Smooth muscle cell of the coronary artery (primary cell): ENCODE results near the gene UBE2H. TPM values are rescaled to one million over a fixed set of nuclear protein-coding genes. Genes with fewer than 3 reads are reported as not detected.

ENCODE experiments used
- total RNA-seq: library from RNA; depleted of rRNA; stranded (reverse); fragments of >200 nt; gene quantifications from 2 replicates; pipeline ENCODE4 v1.2.3, GENCODE V29; 2014; ENCODE audit warnings: low replicate concordance

UBE2H gene
- total RNA-seq: 70.1 and 140 TPM in 2 replicates

DNA sequence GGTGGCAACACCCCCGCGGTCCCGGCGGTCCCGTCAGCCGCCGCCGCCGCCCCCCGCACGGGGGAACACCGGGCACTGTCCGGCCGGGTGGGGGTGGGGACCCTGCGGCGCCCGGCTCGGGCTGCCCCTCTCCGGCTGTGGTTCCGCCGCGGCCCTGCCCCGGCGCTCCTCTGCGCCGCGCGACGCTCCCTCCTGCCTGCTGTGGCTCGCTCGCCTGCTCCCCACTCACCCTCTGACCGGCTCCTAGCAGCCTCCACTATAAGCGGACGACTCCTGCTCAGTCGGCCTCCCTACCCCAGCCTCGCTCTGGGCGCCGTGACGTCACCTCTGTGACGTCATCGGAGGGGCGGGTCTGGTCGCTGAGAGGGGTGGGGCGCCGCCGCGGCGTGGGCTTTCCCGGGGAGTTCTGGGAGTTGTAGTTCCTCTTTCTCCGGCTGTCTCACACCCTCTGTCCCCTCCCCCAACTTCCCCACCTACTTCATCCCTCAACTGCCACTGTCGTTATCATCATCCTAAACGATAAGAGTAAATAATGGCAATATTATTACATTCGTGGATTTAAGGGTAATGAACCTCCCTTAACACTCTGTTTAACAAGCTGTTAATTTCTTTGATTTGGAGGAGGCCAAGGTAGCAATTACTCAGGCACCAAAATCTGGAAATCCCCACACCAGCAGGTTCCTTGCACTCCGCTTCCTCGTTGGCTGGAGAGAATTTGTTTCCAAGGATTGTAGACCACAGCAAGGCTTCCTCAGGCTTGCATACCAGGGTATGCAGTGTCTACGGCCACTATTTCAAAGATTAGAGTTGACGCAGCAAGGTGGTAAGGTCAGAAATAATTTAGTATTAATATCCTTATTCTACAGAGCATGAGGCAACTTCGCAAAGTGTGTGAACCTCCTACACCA, at the start of gene UBE2H:
Gene UBE2H (minus strand): TSS at position 308 of the 908 bp plus-strand sequence. CDS start 405 bp downstream, outside the sequence.

Other genes starting within 250 kb of the UBE2H start
- 11.0 and 13.2 TPM in 2 replicates for gene ZC3HC1, start 98.4 kb upstream of the UBE2H start, total RNA-seq
- 26.8 and 47.4 TPM in 2 replicates for gene KLHDC10, start 117.6 kb upstream of the UBE2H start, total RNA-seq